GM12801 (cell line): Measurements from ENCODE around the gene PRRG1.

Experiments
- TF ChIP-seq, protein P1 (sequence below): IDR thresholded peaks from one replicate; pipeline ENCODE4 v1.5.1; 2011; ENCODE audit warnings: control low read depth; ENCODE audit not compliant: insufficient read length; ENCODE audit errors: extremely low read depth

PRRG1 gene

DNA sequence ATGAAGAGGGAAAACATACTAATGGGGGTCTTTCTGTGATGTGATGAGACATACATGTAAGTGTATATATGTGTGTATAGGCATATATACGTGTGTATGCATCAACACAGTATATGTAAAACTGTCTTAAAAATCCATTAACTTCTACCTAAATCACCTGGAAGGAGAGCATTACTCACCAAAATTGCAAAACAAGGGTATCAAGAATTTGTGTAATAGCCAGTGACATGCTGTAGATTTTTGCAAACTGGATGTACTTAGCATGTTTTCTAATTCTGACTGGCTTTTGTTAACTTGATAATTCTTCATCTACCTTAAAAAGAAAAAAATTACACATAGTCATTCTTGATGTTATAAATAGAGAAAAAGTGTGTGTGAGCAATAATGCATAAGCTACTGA is 104.7 kb downstream of the PRRG1 start:
- TF ChIP-seq, protein P1, sequence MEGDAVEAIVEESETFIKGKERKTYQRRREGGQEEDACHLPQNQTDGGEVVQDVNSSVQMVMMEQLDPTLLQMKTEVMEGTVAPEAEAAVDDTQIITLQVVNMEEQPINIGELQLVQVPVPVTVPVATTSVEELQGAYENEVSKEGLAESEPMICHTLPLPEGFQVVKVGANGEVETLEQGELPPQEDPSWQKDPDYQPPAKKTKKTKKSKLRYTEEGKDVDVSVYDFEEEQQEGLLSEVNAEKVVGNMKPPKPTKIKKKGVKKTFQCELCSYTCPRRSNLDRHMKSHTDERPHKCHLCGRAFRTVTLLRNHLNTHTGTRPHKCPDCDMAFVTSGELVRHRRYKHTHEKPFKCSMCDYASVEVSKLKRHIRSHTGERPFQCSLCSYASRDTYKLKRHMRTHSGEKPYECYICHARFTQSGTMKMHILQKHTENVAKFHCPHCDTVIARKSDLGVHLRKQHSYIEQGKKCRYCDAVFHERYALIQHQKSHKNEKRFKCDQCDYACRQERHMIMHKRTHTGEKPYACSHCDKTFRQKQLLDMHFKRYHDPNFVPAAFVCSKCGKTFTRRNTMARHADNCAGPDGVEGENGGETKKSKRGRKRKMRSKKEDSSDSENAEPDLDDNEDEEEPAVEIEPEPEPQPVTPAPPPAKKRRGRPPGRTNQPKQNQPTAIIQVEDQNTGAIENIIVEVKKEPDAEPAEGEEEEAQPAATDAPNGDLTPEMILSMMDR, result no peak

DNA sequence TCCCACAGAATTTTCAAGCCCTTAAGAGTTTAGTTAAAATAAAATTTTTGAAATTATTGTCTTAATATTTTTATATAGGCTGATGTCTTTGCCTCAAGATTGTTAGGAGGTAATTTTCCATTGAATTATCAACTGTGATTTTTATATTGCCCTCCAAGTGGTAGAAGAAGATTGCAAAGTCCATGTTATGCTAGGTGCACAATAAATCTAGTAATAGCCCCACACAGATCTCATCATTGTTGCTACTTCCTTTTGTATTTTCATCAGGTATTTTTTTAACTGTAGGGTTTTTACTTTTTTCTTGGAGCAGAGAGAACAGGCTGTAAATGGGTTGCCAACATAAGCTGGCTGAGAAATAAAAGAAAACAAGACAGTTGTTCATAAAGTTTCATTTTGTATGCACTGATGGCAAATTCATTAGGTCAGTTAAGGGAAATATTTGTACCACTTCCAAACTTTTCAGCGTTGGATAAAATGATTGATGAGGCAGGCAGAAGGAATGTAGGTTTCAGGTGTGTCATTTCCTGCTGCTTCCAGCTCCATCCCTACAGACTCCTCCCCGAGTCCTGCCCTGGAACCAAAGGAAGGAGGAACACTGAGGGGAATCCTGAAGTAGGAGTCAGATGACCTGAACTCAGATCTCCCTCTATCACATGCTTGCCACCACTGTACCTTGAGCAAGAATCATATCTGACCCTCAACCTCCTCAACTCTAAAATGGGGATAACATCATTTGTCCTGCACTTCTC is 105.5 kb downstream of the PRRG1 start:
- TF ChIP-seq, protein P1, result no peak

DNA sequence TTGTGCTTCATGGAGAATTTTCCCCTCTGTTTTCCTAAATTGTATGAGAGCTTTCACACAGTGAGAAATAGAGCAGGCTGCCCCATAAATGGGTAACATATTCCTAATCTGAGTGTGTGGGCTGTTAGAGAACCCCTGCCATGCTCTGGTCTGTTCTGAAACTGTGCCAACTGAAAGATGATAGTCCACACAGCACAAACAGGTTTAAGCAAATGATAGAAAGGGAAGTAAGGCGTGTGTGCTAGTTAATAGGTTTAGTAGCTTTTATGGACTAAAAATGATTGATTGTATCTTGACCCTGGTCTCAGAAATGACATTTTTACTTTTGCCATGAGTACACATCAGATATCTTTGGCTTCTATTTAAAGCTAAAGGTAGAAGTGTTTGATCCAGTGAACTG is 106.2 kb downstream of the PRRG1 start:
- TF ChIP-seq, protein P1, result no peak

DNA sequence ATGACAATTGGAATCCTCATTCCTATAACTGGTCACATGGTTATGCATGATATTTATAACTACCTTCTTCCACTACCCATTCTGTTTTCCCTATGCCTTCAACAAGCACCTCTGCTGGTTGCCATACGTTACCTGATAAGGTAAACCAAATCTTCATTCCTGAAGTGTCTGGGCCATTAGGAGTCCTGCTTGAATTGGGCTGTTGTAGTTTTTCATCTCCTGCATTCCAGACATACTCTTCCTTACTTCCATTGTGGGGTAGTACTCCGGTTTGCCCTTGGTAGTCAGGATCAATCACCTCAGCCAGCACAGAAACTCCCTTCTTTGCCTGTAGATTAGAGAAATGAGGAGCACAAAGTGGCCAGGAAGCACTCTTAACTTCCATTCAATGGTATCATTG is 113.2 kb downstream of the PRRG1 start:
- TF ChIP-seq, protein P1, result no peak

DNA sequence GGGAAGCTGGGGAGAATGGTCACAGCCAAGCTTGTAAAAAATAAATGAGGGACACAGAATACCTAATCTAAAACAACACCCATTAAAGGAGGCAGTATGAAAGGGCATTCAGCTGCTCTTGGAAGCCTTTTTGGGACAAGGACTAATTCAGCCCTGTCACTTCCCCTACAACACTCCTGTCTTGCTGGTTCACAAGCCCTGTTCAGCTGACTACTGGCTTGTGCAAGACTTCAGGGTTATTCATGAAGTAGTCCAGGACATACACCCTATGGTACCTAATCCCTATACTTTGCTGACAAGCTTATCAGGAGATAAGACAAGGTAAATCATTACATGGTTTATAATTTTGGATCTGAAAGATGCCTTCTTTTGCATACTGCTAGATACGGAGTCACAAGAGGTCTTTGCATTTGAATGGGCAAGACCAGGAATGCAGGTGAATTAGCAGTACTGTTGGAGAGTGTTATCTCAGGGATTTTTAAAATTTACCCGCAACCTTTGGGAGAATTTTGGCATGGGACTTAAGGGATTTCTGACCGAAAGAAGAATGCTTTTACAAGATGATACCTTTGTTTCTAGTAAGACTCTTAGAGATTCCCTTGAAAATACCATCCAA is 119.1 kb downstream of the PRRG1 start:
- TF ChIP-seq, protein P1, result no peak

DNA sequence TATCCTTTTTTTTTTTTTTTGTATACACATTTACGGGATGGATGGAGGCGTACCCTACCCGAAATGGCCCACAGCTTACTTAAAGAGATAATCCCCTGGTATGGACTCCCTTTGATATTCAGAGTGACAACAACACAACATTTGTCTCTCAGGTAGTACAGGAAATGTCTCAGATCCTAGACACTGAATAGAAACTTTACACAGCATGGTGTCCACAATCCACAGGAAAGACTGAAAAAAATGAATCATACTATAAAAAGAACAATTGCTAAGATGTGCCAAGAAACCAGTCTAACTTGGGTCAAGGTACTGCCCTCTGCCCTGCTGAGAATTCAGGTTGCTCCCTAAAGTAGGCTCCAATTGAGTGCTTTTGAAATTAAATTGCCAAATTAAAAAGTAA is 121.5 kb downstream of the PRRG1 start:
- TF ChIP-seq, protein P1, result no peak

DNA sequence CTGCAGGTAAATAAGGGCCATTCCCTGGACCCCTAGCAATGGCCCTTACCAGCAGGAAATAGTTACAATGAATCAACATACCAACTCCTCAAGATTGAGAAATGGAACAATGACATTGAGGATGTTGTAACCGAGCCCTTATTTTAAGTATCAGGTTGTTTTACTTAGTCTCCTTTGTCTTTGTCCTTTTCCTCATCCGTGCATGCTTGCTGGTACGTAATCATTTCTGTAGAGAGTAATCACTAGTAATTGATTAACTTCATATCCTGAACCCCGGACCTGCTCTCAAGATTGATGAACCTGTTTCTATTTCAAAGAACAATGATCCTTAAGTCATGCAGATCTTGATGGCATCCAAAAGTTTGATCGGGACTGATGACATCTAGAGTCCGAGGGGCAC is 123.7 kb downstream of the PRRG1 start:
- TF ChIP-seq, protein P1, result no peak
